PC-3 (cell line): ENCODE results near the gene TNFSF8. TPM values are rescaled to one million over a fixed set of nuclear protein-coding genes. Genes with fewer than 3 reads are reported as not detected.

ENCODE experiments used
- ATAC-seq: fragments of 200-7000 bp; cut with Tn5 transposase; 2 replicates; pipeline ENCODE4 v1.9.1; 2020; ENCODE audit warnings: mild to moderate bottlenecking, moderate library complexity
- BruUV-seq: library from RNA; stranded (reverse); fragments of 400-500 nt; replicated peaks from 2 replicates; lab custom pipeline; 2021; lab: Mats Ljungman, UMichigan
- CTCF ChIA-PET: fragments of 300-600 bp; sonication (Branson Sonifier 250); formaldehyde crosslinking; loops from one replicate; lab custom pipeline; 2022; ENCODE audit warnings: antibody characterized with exemption; lab: Charles Lee
- POLR2A ChIA-PET: fragments of 300-600 bp; sonication (Branson Sonifier 250); formaldehyde crosslinking; loops from one replicate; lab custom pipeline; 2022; ENCODE audit warnings: antibody characterized with exemption; ENCODE audit not compliant: unreplicated experiment; lab: Charles Lee
- DNase-seq: peaks from one replicate; pipeline ENCODE4 v3.0.0-alpha.2; 2015
- H2AFZ ChIP-seq: fragments of 300-600 bp; sonication (generic); 2 replicates; pipeline ENCODE4 v1.6.0; 2016; ENCODE audit warnings: antibody characterized with exemption, low read length
- H3F3A ChIP-seq: fragments of 300-600 bp; sonication (generic); one replicate; pipeline ENCODE4 v1.6.0; 2017; ENCODE audit warnings: antibody characterized with exemption, low read length, control low read depth, mild to moderate bottlenecking; ENCODE audit not compliant: unreplicated experiment
- H3K27ac ChIP-seq: fragments of 300-600 bp; sonication (generic); 2 replicates; pipeline ENCODE4 v1.5.1; 2016; ENCODE audit warnings: mild to moderate bottlenecking, low read length
- H3K27me3 ChIP-seq: fragments of 300-600 bp; sonication (generic); 2 replicates; pipeline ENCODE4 v1.6.1; 2016; ENCODE audit warnings: low read length, mixed read lengths
- H3K36me3 ChIP-seq: fragments of 300-600 bp; sonication (generic); 2 replicates; pipeline ENCODE4 v1.6.1; 2016; ENCODE audit warnings: low read depth, mixed run types, low read length, mixed read lengths
- H3K4me1 ChIP-seq: fragments of 300-600 bp; sonication (generic); 2 replicates; pipeline ENCODE4 v1.5.1; 2016; ENCODE audit warnings: low read length; ENCODE audit not compliant: insufficient read depth
- H3K4me2 ChIP-seq: fragments of 300-600 bp; sonication (generic); 2 replicates; pipeline ENCODE4 v1.6.0; 2016; ENCODE audit warnings: low read length
- H3K4me3 ChIP-seq: fragments of 300-600 bp; sonication (generic); 2 replicates; pipeline ENCODE4 v1.5.1; 2016; ENCODE audit warnings: mild to moderate bottlenecking, low read length, mixed read lengths
- H3K79me2 ChIP-seq: fragments of 300-600 bp; sonication (generic); 2 replicates; pipeline ENCODE4 v1.6.1; 2017; ENCODE audit warnings: low read length, mixed read lengths
- H3K9ac ChIP-seq: fragments of 300-600 bp; sonication (generic); 2 replicates; pipeline ENCODE4 v1.6.0; 2016; ENCODE audit warnings: mild to moderate bottlenecking, low read length
- H3K9me2 ChIP-seq: fragments of 300-600 bp; sonication (generic); replicated peaks from 2 replicates; pipeline ENCODE4 v1.6.1; 2016; ENCODE audit warnings: mixed run types, low read length, mixed read lengths
- H3K9me3 ChIP-seq: fragments of 300-600 bp; sonication (generic); 2 replicates; pipeline ENCODE4 v1.6.1; 2016; ENCODE audit warnings: low read length, mixed read lengths
- H4K20me1 ChIP-seq: fragments of 300-600 bp; sonication (generic); 2 replicates; pipeline ENCODE4 v1.6.1; 2016; ENCODE audit warnings: low read length, mixed read lengths
- EZH2 ChIP-seq: fragments of 300-600 bp; sonication (generic); IDR thresholded peaks from one replicate; pipeline ENCODE4 v1.6.1; 2017; ENCODE audit warnings: antibody characterized with exemption, mild to moderate bottlenecking, low read length; ENCODE audit not compliant: unreplicated experiment
- EZH2phosphoT487 ChIP-seq: fragments of 300-600 bp; sonication (generic); IDR thresholded peaks from 2 replicates; pipeline ENCODE4 v1.6.1; 2018; ENCODE audit warnings: mild to moderate bottlenecking, antibody characterized with exemption, low read length, borderline replicate concordance
- intact Hi-C: fragments of 100-400 bp; cut with micrococcal nuclease; formaldehyde crosslinking; loops from 2 replicates; pipeline ENCODE4 v1.9.0; 2023
- total RNA-seq: library from RNA; depleted of rRNA; stranded (reverse); fragments of >200 nt; gene quantifications from 2 replicates; pipeline ENCODE4 v1.2.3, GENCODE V29; 2014; rRNA removed
- TF ChIP-seq, protein P1 (sequence below): fragments of 300-600 bp; sonication (generic); conservative IDR thresholded peaks from 2 replicates; pipeline ENCODE4 v1.5.1; 2017; ENCODE audit warnings: antibody characterized with exemption, low read depth, mild to moderate bottlenecking, low read length

Gene TNFSF8
- total RNA-seq, 1 experiment from 2014 or later = not detected

DNA sequence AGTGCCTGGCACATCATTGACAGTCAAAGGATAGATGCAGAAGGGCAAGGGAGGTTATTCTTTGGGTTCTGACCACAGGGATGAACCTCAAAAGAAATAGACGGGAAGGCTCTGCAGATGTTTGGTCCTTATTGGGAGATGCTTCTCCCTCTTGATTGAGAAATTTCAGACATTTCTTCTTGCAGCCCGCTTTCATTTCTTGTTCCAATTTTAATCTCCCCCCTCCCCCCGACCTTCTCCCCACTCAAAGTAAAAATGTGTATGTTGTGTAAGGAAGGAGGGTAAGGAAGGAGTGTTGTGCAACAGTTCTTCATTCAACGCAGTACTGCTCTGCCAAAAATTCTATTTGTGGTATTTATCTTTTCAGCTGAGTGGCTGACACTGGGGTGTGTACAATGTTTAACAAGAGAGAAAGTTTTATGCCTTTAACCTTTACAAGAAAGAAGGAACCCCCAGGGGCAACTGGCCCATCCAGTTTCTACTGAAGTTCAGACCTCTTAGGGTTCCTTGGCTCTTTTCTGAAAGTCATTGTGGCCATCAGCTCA is 78.3 kb downstream of the TNFSF8 start:
- DNase-seq (peak; percentile 78), ATAC-seq (peak; percentile 61)
- H3K9me3 ChIP-seq = no peaks in the 10 kb centered on the region
- no peaks in the 10 kb centered on the region for H3K36me3 ChIP-seq
- H3K4me2 ChIP-seq = peak overlapping the region; percentile 26; the same call in 1 of the 2 replicates
- no peak overlapping the region; the same call in 1 of the 2 replicates for H3K9ac ChIP-seq
- ChIA-PET POLR2A (interaction anchor here (0.6 kb wide), 1 partner anchor 851 kb away, joined by 3 read pairs; no protein-coding TSS in a partner anchor), CTCF (interaction anchor here (1.1 kb wide), 1 partner anchor 171 kb away, joined by 3 read pairs; no protein-coding TSS in a partner anchor)
- H3K27ac ChIP-seq = peak overlapping the region; percentile 65
- H2AFZ ChIP-seq = no peak overlapping the region
- H3K4me1 ChIP-seq = peaks cover 35% of the 10 kb centered on the region
- no TSS peak for BruUV-seq
- no peaks in the 10 kb centered on the region for H3F3A ChIP-seq
- no peaks in the 10 kb centered on the region for H3K27me3 ChIP-seq
- no peaks in the 10 kb centered on the region for H3K9me2 ChIP-seq
- intact Hi-C loops = loop anchor here (2.0 to 10.0 kb wide), 4 partner anchors 47 to 165 kb away; partner anchors contain the start of gene TNFSF15
- TF ChIP-seq, protein P1, sequence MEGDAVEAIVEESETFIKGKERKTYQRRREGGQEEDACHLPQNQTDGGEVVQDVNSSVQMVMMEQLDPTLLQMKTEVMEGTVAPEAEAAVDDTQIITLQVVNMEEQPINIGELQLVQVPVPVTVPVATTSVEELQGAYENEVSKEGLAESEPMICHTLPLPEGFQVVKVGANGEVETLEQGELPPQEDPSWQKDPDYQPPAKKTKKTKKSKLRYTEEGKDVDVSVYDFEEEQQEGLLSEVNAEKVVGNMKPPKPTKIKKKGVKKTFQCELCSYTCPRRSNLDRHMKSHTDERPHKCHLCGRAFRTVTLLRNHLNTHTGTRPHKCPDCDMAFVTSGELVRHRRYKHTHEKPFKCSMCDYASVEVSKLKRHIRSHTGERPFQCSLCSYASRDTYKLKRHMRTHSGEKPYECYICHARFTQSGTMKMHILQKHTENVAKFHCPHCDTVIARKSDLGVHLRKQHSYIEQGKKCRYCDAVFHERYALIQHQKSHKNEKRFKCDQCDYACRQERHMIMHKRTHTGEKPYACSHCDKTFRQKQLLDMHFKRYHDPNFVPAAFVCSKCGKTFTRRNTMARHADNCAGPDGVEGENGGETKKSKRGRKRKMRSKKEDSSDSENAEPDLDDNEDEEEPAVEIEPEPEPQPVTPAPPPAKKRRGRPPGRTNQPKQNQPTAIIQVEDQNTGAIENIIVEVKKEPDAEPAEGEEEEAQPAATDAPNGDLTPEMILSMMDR = no peak
- TF ChIP-seq EZH2 (no peak), EZH2phosphoT487 (no peak)
- no peak overlapping the region for H3K4me3 ChIP-seq
- H3K79me2 ChIP-seq = no peaks in the 10 kb centered on the region
- H4K20me1 ChIP-seq = no peaks in the 10 kb centered on the region

DNA sequence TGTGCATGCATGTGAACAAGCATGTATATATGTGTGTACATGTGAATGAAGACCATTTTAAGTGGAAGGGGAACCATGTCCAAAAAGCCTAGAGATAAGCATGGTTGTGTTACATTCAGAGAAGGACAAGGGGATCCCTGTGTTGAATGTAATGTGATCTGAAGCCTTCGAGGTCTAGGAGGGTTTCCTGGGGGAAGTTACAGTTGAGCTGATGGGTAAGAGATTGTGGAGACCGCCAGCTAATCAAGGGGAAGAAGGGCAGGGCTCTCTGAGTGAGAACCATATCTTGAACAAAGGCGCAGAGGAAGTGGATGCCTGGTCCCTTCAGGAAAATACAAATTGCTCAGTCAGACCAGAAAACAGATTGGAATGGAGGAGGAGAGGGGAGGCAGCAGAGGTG is 79.1 kb downstream of the TNFSF8 start:
- ChIA-PET CTCF (no interaction called here), POLR2A (no interaction called here)
- Histone ChIP-seq H3K4me2 (no peak overlapping the region), H3K9ac (no peak overlapping the region; the same call in 1 of the 2 replicates), H3K27me3 (no peaks in the 10 kb centered on the region), H2AFZ (no peak overlapping the region), H3K9me3 (no peaks in the 10 kb centered on the region), H3K27ac (peak overlapping the region; percentile 65), H3F3A (no peaks in the 10 kb centered on the region), H3K4me1 (peaks cover 35% of the 10 kb centered on the region), H4K20me1 (no peaks in the 10 kb centered on the region), H3K79me2 (no peaks in the 10 kb centered on the region), H3K36me3 (no peaks in the 10 kb centered on the region), H3K4me3 (no peak overlapping the region), H3K9me2 (no peaks in the 10 kb centered on the region)
- DNase-seq = no peak
- ATAC-seq = no peak
- BruUV-seq = no TSS peak
- intact Hi-C loops = loop anchor here (5.0 to 10.0 kb wide), 2 partner anchors 47 to 109 kb away; partner anchors contain the start of gene TNFSF15
- TF ChIP-seq EZH2phosphoT487 (no peak), EZH2 (no peak)
- TF ChIP-seq, protein P1 = no peak

Other genes starting within 250 kb of the TNFSF8 start
- 2.4 TPM in 1 of 2 replicates, not detected in the other for gene TEX48, start 248.4 kb downstream of the TNFSF8 start, total RNA-seq
- 1.7 and 2.2 TPM in 2 replicates for gene TNFSF15, start 124.6 kb downstream of the TNFSF8 start, total RNA-seq
- gene TNC, start 187.6 kb upstream of the TNFSF8 start, total RNA-seq = 60.1 and 71.0 TPM in 2 replicates